K562 (cell line): ENCODE results near the gene GPR107. TPM values are rescaled to one million over a fixed set of nuclear protein-coding genes. Genes with fewer than 3 reads are reported as not detected.

Experiments
- CBFA2T3 ChIP-seq: fragments of 450-650 bp; IDR thresholded peaks from 2 replicates; pipeline ENCODE4 v1.6.1; 2017
- CCAR2 ChIP-seq: fragments of 200-400 bp; formaldehyde crosslinking; IDR thresholded peaks from 2 replicates; pipeline ENCODE4 v1.6.1; 2017; ENCODE audit warnings: mild to moderate bottlenecking, low read depth, low read length
- ELF4 ChIP-seq: fragments of 450-650 bp; formaldehyde crosslinking; IDR thresholded peaks from 2 replicates; pipeline ENCODE4 v1.4.0; 2022; ENCODE audit warnings: missing genetic modification characterization
- ID3 ChIP-seq, 2 experiments: fragments of 250-450 bp in 1 of 2; fragments of 450-650 bp in 1 of 2; sonication (Bioruptor Pico) in 1 of 2; IDR thresholded peaks; 2 replicates each; pipeline versions ENCODE4 v1.6.1 to v1.8.0; 2016 to 2021; ENCODE audit warnings: mild to moderate bottlenecking in 2 of 2, moderate library complexity in 2 of 2, missing compliant biosample characterization in 1 of 2, missing genetic modification characterization in 1 of 2
- MYNN ChIP-seq, 2 experiments: sonication (generic); formaldehyde crosslinking in 1 of 2; IDR thresholded peaks; 2 replicates each; pipeline versions ENCODE4 v1.5.0 to v1.6.1; 2016 to 2020; ENCODE audit warnings: antibody characterized with exemption in 1 of 2, missing genetic modification reagents in 1 of 2
- NR3C1 ChIP-seq: sonication (generic); formaldehyde crosslinking; IDR thresholded peaks from 2 replicates; pipeline ENCODE4 v1.8.1; 2022; ENCODE audit warnings: missing genetic modification reagents
- XRCC4 ChIP-seq: IDR thresholded peaks from one replicate; pipeline ENCODE4 v1.6.1; 2011; ENCODE audit not compliant: insufficient read depth, insufficient read length; ENCODE audit errors: extremely low read depth
- ZNF134 ChIP-seq: fragments of 250-450 bp; sonication (Bioruptor Pico); conservative IDR thresholded peaks from 2 replicates; pipeline ENCODE4 v1.4.0; 2020
- polyA plus RNA-seq, 8 experiments: library from polyadenylated mRNA; depleted of rRNA in 4 of 8; stranded (reverse) in 5 of 8; unstranded in 3 of 8; fragments of >200 nt; fragmentation: Nextera tagmentation in 2 of 8; fragmentation: Illumina TruSeq in 1 of 8; extraction: Ambion mirVana in 2 of 8; extraction: Trizol in 1 of 8; gene quantifications; 2 replicates each; pipeline versions ENCODE4 v1.2.1 to v1.2.3, GENCODE V29; 2011 to 2014; ENCODE audit warnings: inconsistent platforms in 1 of 8, missing spikeins in 1 of 8
- total RNA-seq, 7 experiments: library from RNA; depleted of rRNA in 6 of 7; stranded (reverse); fragments of >200 nt in 6 of 7; fragmentation: Illumina TruSeq in 2 of 7; extraction: Trizol in 2 of 7; gene quantifications; 2 replicates each; pipeline versions ENCODE4 v1.2.1 to v1.2.3, GENCODE V29; 2011 to 2021; ENCODE audit warnings: low replicate concordance in 1 of 7
- TF ChIP-seq, protein P1 (sequence below): sonication (generic); formaldehyde crosslinking; IDR thresholded peaks from 2 replicates; pipeline ENCODE4 v1.8.0; 2022; ENCODE audit warnings: missing genetic modification reagents, mild to moderate bottlenecking, borderline replicate concordance

GPR107 gene
- total and polyA plus RNA-seq, 9 of the 15 experiments (the other 6 are each of a cell fraction or from before 2014, with no cell fraction given): 3.2 to 34.6 (median 14.4) TPM

DNA sequence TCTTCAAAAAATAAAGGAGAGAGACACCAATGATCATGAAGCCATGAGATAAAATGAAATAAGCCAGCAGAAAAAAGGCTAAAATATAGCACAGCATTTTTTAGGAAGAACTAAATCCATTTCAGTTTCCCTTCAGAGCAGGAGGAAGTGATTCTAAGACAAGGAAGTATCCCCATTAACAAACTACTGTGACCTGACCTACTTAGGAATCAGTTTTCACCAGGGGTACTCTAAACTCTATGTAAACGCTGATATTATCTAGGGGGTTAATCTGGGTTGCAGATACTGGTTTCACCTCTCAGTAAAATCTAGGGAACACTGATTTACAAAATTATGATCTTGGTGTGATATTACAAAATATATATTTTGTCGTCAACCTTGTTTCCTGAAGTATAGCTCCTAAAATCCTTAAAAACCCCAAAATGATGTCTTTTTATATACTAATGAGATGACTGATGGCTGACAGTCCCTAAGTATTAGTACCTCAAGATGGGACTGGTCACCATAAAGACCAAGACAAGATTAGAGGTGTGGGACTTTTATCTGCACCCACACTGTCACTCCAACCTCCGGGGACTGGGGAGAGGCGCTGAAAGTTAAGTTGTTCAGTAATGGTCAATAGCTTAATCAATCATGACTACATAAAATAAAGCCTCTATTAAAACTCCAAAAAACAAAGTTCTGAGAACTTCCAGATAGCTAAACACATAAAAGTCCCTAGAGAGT is 7.8 kb upstream of the GPR107 start (continued):
- TF ChIP-seq, protein P1, sequence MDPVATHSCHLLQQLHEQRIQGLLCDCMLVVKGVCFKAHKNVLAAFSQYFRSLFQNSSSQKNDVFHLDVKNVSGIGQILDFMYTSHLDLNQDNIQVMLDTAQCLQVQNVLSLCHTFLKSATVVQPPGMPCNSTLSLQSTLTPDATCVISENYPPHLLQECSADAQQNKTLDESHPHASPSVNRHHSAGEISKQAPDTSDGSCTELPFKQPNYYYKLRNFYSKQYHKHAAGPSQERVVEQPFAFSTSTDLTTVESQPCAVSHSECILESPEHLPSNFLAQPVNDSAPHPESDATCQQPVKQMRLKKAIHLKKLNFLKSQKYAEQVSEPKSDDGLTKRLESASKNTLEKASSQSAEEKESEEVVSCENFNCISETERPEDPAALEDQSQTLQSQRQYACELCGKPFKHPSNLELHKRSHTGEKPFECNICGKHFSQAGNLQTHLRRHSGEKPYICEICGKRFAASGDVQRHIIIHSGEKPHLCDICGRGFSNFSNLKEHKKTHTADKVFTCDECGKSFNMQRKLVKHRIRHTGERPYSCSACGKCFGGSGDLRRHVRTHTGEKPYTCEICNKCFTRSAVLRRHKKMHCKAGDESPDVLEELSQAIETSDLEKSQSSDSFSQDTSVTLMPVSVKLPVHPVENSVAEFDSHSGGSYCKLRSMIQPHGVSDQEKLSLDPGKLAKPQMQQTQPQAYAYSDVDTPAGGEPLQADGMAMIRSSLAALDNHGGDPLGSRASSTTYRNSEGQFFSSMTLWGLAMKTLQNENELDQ (CRISPR knock-in tag): no peak
- TF ChIP-seq NR3C1 (CRISPR knock-in tag): no peak
- TF ChIP-seq XRCC4: no peak
- 0 out of 2 replicates have a peak, but pooled peaks have one; percentile 12 for TF ChIP-seq CBFA2T3
- peak; percentile 76; the same call in 1 of the 2 replicates for TF ChIP-seq MYNN (IDR thresholded peaks at IDR 0.05)
- peak; percentile 67; the same call in 1 of the 2 replicates for TF ChIP-seq MYNN (CRISPR knock-in tag; IDR thresholded peaks at IDR 0.05)
- TF ChIP-seq CCAR2: no peak
- TF ChIP-seq ZNF134: no peak
- TF ChIP-seq ELF4: no peak
- no peak for TF ChIP-seq ID3 (CRISPR knock-in tag; IDR thresholded peaks at IDR 0.05)
- TF ChIP-seq ID3 (tag; IDR thresholded peaks at IDR 0.05): no peak
